GM18519 (cell line): ENCODE results near the gene CNNM3.
"Not testable (repeated sequence)": the region's sequence is repeated elsewhere in the genome, so short reads cannot be mapped to it uniquely, and the experiment has no call there.

Experiments
- ATAC-seq: cut with Tn5 transposase; IDR thresholded peaks from one replicate; pipeline ENCODE4 v1.9.1; 2021; ENCODE audit warnings: mild to moderate bottlenecking, moderate library complexity; ENCODE audit not compliant: unreplicated experiment, low FRiP score

Gene CNNM3

GRCh38 chr2:96798733-96799622, 17.1 kb upstream of the CNNM3 start:
- no peak for ATAC-seq

DNA sequence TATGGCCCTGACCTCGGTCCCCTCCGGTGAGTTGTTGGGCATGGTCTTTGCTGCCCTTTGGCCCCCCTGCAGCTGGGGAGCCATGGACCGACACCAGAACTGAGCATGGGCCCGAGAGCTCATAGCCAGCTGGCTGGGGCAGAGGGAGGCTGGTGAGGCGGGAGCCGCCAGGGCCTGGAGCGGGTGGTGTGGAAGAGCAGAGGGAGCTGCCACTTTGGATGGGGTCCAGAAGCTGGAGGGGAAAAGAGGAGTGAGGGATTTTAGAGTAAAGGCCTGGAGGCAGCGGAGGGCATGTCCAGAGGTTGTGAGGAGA, 16.5 kb upstream of the CNNM3 start:
- no peak for ATAC-seq

DNA sequence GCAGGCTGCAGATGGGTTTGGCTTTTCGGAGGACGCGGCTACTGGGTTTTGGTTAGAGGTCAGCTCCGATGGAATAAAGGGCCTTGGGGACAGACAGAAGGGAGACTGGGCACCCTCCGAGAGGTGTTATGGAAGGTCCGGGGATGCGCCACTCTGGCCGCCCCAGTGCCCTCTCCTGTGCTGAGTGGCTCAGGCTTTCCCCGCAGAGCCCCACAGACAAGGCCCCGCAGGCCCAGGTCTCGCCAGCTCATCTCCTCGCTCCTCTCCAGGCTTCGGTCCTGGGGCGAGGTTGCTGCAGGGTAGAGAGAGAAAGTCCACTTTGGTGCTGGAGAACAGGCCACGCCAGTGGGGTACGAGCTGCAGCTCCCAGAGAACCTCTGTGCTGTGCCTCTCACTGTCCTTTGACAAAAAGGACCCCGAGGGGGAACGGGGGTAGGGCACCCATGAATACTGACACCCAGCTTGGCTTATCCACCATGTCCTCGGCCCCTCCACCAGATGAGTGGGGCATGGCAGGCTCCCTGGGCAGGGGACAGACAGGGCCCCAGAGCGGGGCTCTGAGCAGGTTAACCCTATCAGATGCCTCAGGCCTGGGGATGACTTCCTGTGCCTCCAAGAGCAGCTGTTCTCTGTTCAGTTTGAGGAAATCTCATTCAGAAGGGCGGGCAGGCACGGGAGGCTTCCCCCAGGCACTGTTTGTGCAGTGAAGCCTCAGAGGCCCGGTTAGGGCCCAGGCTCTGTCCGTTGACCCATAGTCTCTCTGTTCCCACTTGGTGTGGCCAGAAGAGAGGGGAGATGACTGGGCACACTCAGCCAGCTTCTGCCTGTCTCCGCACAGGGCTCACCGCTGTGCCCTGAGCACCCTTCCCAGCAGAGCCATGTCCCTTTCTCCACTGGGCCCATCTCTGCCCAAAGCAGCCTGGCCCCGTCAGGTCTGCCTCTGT, 15.7 kb upstream of the CNNM3 start:
- no peak for ATAC-seq

- no peak for ATAC-seq
Measured at GRCh38 chr2:96801005-96801785, 14.9 kb upstream of the CNNM3 start.

DNA sequence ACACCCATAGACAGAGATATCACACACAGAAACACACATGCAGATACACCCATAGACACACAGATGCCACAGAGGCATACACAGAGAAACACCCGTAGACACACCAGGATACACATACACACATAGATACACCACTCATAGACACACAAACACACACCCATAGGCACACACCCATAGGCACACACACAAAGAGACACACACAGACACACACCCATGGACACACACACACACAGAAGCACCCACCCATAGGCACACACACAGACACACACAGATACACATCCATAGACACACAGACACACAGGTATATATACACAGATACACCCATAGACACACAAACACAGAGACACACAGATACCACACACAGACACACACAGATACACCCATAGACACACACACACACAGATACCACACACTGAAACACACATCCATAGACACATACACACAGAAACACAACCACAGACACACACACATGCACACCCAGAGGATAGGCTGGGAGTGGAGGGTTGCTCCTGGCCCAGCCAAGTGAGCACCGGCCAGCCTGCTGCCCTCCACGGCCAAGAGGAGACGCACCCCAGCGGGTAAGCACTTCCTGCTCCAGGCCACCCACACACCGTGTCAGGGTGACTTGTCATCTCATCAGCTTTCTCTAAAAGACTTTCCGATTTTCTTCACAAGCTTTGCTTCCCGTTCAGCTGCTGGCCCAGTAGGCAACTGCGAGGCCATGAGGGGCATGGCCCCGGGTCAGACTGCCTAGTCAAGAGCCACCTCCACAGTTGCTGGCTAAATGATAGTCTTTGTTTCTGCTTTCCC, 14.1 kb upstream of the CNNM3 start:
- no peak for ATAC-seq

DNA sequence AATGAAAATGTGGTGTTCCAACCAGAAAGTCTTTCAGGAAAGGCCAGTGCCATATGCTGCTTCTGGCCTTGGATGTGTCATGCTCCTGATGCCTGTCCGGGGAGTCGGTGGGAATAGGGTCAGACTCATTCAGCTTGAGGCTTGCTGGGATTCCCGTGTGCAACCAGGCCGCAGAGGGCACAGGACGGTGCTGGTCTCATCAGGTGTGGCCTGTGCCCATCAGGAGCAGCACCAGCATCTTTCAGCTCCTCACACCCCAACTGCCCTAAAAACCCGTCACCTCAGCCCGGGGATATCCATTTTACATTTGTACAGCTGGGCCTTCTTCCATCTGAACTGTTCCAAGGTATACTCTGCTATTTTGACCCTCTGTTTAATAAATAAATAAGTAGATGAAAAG, 13.3 kb upstream of the CNNM3 start:
- ATAC-seq, result no peak

GRCh38 chr2:96804986-96805385, 11.1 kb upstream of the CNNM3 start:
- no peak for ATAC-seq

GRCh38 chr2:96805946-96806345, 10.1 kb upstream of the CNNM3 start:
- ATAC-seq, result not testable (repeated sequence)

DNA sequence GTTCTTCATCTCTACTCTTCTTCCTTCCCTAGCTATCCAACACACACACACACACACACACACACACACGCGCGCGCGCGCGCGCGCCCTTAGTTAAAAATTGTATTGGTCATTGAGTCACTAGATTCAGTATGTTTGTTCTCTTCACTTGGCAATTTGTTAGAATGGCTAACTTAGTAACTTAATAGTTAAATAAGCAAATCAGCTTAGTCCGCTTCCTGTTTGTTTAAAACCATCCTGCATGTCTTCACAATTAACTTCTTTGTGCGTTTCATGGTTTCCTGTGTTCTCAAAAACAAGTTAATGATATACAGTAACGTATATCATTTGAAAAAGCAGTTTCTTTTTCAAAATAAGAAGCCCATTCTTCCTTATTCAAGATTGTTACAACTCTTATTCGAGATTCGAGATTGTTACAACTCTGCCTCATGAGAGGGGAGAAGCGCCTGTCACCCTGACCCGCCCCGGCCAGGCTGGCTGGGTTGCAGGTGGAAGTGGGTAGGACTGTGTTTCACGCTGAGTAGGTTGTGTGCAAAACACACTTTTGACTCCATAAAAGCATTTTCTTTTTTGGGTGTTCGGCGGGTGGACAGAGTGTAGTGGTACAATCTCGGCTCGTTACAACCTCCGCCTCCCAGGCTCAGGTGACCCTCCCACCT, 9.5 kb upstream of the CNNM3 start:
- no peak for ATAC-seq

DNA sequence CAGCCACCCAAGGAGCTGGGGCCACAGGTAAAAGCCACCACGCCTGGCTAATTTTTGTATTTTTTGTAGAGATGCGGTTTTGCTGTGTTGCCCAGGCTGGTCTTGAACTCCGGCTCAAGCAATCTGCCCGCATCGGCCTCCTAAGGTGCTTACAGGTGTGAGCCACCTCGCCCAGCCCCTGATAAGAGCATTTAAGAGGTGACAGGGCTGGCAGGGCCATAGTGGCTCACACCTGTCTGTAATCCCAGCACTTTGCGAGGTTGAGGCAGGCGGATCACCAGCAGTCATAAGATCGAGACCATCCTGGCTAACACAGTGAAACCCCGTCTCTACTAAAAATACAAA, 9.0 kb upstream of the CNNM3 start:
- ATAC-seq, result no peak

DNA sequence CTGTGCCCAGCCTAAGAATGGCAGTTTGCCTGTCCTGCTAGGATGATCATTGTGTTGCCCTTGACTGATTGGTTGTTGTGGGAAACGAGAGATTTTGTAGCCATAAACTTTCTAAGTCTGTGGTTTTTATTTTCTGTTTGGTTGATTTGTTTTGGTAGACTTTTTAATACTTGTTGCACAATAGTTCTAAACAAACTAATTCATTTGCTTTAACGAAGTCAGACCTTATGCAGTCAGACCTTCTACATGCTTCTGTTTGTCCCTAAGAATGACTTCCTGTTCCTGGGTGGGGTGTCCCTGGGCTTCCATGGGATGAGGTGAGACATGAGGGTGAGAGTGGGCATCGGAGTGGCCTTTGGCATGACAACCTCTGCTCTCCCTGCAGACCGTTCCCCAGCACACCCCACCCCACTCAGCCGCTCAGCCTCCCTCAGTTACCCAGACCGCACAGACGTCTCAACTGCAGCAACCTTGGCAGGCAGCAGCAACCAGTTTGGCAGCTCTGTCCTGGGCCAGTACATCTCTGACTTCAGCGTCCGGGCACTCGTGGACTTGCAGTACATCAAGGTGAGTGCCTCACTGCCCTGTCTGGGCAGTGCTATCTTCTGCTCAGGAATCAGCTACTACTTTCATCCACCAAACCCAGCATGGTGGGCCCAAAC, 7.8 kb upstream of the CNNM3 start:
- no peak for ATAC-seq

DNA sequence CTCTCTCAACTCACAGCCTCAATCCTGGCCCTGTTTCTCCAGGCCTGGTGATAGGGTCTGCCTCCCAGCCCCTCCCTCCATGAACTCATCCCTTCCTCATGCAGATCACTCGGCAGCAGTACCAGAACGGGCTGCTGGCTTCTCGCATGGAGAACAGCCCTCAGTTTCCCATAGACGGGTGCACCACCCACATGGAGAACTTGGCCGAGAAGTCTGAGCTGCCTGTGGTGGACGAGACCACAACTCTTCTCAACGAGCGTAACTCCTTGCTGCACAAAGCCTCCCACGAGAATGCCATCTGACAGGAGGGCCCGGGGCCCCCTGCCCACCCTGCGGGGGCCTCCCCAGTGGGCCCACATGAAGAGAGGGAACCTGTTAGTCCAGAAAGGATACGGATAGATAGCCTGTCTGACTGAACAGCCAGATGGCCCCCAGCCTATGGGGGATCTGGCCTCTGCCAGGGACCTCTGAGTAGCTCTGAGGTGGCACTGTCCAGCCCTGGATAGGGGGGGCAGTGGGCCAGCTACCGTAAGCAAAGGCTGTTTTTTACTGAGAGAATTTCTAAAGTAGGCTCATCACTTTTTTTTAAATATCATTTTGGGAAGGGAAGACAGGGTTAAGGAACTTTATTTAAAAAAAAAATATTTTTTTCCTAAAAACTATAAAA, 6.7 kb upstream of the CNNM3 start:
- no peak for ATAC-seq

DNA sequence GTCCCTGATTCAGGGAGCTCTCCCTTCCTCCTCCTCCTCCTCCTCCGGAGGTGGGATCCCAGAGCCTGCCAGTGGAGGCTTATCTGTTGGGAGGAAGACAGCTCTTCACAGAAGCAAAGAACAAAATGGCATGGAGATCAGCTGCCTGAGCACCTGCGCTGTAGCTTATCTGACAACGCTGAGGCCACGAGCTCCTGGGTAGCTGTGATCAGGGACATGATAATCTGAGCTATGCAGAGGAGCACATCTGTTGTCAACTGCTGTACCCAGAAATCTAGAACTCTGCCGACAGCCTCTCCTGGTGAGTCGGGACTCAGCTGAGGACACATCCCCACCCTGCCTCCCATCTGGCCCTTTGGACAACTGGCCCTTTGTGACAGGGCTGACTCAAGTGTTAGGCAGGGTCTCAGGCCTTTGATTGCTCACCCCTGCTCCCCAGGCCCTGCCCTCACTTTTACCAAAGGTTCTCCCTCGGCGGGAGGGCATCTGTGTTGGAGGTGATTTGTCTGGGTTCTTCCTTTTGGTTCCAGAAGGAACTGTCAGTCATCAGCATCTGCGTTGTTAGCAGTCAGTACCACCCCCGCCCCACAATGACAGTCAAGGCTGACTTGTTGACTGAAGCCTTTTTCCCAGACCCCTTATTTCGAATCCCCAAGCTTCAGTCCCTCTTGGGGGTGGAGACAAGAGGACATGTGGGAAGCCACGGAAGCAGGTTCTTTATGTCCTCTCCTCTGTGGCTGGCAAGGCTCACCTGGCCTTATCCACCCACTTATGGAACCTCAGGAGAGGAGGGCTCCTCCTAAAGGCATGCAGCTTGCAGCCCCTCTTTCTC, 5.9 kb upstream of the CNNM3 start:
- no peak for ATAC-seq

- no peak for ATAC-seq
Measured at GRCh38 chr2:96810783-96811192, 5.3 kb upstream of the CNNM3 start.

GRCh38 chr2:96811917-96812316, 4.2 kb upstream of the CNNM3 start:
- no peak for ATAC-seq

DNA sequence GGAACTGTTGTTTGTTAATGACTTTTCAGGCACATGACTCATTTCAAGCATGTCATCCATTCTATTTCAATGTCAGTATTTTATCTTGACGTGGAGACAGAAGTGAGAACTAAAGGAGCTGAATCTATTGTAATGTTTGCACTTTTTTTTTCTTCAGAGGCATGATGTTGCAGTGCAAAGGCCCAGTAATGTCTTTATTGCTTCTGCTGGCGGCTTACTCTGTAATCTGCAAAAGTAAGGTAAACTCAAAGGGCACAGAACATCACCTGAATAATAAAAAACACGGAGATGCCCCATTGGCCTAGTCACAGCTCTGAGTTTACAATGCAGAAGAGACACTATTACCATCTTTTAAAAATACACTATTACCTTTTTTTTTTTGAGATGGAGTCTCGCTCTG, 2.4 kb upstream of the CNNM3 start:
- no peak for ATAC-seq

GRCh38 chr2:96815326-96816126, 542 bp upstream of the CNNM3 start:
- ATAC-seq, result no peak
